HFF-Myc (cell line): ENCODE measurements around the gene KCNH1.

ENCODE experiments used
- DNase-seq: peaks from one replicate; pipeline ENCODE4 v3.0.0-alpha.2; 2011; ENCODE audit warnings: low read depth; ENCODE audit errors: extremely low read depth
- H3K4me3 ChIP-seq: replicated peaks from 2 replicates; pipeline ENCODE4 v1.5.1; 2011; ENCODE audit warnings: low read depth, mild to moderate bottlenecking, control low read depth, low read length
- CTCF ChIP-seq: IDR thresholded peaks from 2 replicates; pipeline ENCODE4 v1.5.1; 2012; ENCODE audit warnings: mild to moderate bottlenecking, low read depth, low read length, control low read depth; ENCODE audit errors: missing control alignments

The KCNH1 gene

GRCh38 chr1:210764536-210764935 lies 369.4 kb downstream of the KCNH1 start:
- DNase-seq, result no peak
- TF ChIP-seq CTCF, result no peak
- H3K4me3 ChIP-seq, result no peak overlapping the region

GRCh38 chr1:210758761-210759160 lies 375.2 kb downstream of the KCNH1 start:
- no peak for TF ChIP-seq CTCF
- no peak for DNase-seq
- H3K4me3 ChIP-seq, result no peak overlapping the region

GRCh38 chr1:210758261-210758660 lies 375.7 kb downstream of the KCNH1 start:
- no peak for TF ChIP-seq CTCF
- no peak overlapping the region for H3K4me3 ChIP-seq
- no peak for DNase-seq

- no peak for TF ChIP-seq CTCF
- DNase-seq, result no peak
- H3K4me3 ChIP-seq, result no peak overlapping the region
Measured at GRCh38 chr1:210757677-210758076, 376.3 kb downstream of the KCNH1 start.

GRCh38 chr1:210755991-210756659 lies 377.8 kb downstream of the KCNH1 start:
- DNase-seq, result no peak
- H3K4me3 ChIP-seq, result no peak overlapping the region

GRCh38 chr1:210754878-210755665 lies 378.9 kb downstream of the KCNH1 start:
- TF ChIP-seq CTCF, result no peak
- H3K4me3 ChIP-seq, result no peak overlapping the region
- DNase-seq, result no peak

More at GRCh38 chr1:210755991-210756659, 377.8 kb downstream of the KCNH1 start:
- TF ChIP-seq CTCF, result no peak

GRCh38 chr1:210751911-210752310 lies 382.0 kb downstream of the KCNH1 start:
- no peak overlapping the region for H3K4me3 ChIP-seq
- TF ChIP-seq CTCF, result no peak
- DNase-seq, result no peak
